Neural progenitor cell (in vitro differentiated cells): ENCODE measurements around the gene NLK. TPM values are rescaled to one million over a fixed set of nuclear protein-coding genes. Genes with fewer than 3 reads are reported as not detected.

Source experiments
- DNase-seq: peaks from one replicate; pipeline ENCODE4 v3.0.0-alpha.2; 2016; ENCODE audit warnings: low spot score
- H2AFZ ChIP-seq: fragments of 200-600 bp; sonication (generic); replicated peaks from 2 replicates; pipeline ENCODE4 v1.6.1; 2016; ENCODE audit warnings: antibody characterized with exemption
- H3F3A ChIP-seq: fragments of 200-600 bp; sonication (generic); 2 replicates; pipeline ENCODE4 v1.6.1; 2016; ENCODE audit warnings: antibody characterized with exemption, low read depth
- H3K27ac ChIP-seq: fragments of 200-600 bp; sonication (generic); 2 replicates; pipeline ENCODE4 v1.5.1; 2016; ENCODE audit warnings: mild to moderate bottlenecking
- H3K27me3 ChIP-seq: fragments of 200-600 bp; sonication (generic); 2 replicates; pipeline ENCODE4 v1.6.1; 2016; ENCODE audit warnings: mild to moderate bottlenecking, moderate library complexity
- H3K36me3 ChIP-seq: fragments of 200-600 bp; sonication (generic); 2 replicates; pipeline ENCODE4 v1.5.1; 2016
- H3K4me1 ChIP-seq: fragments of 200-600 bp; sonication (generic); 2 replicates; pipeline ENCODE4 v1.6.1; 2016; ENCODE audit warnings: mixed run types
- H3K4me2 ChIP-seq: fragments of 200-600 bp; sonication (generic); 2 replicates; pipeline ENCODE4 v1.6.1; 2016
- H3K4me3 ChIP-seq: fragments of 200-600 bp; sonication (generic); 2 replicates; pipeline ENCODE4 v1.5.1; 2016
- H3K79me2 ChIP-seq: fragments of 200-600 bp; sonication (generic); 2 replicates; pipeline ENCODE4 v1.6.1; 2016; ENCODE audit warnings: low read depth
- H3K9ac ChIP-seq: fragments of 200-600 bp; sonication (generic); 2 replicates; pipeline ENCODE4 v1.6.1; 2016
- H3K9me3 ChIP-seq: fragments of 200-600 bp; sonication (generic); 2 replicates; pipeline ENCODE4 v1.5.1; 2016; ENCODE audit warnings: low read depth
- H4K20me1 ChIP-seq: fragments of 200-600 bp; sonication (generic); 2 replicates; pipeline ENCODE4 v1.6.1; 2016; ENCODE audit warnings: low read depth
- H3K27ac Mint-ChIP-seq: 3 replicates; pipeline ENCODE4 v1.8.0; 2021; ENCODE audit warnings: mixed read lengths
- H3K27me3 Mint-ChIP-seq: 2 replicates; pipeline ENCODE4 v1.8.0; 2022; ENCODE audit warnings: low read depth, mild to moderate bottlenecking, inconsistent platforms, moderate library complexity, mixed read lengths; ENCODE audit not compliant: insufficient read depth
- H3K36me3 Mint-ChIP-seq: 3 replicates; pipeline ENCODE4 v1.8.0; 2021; ENCODE audit warnings: mixed read lengths
- H3K4me1 Mint-ChIP-seq: 3 replicates; pipeline ENCODE4 v1.8.0; 2021; ENCODE audit warnings: mixed read lengths
- H3K4me3 Mint-ChIP-seq: 3 replicates; pipeline ENCODE4 v1.8.0; 2021; ENCODE audit warnings: mild to moderate bottlenecking, moderate library complexity, mixed read lengths
- H3K9me3 Mint-ChIP-seq: 3 replicates; pipeline ENCODE4 v1.8.0; 2020; ENCODE audit warnings: mixed read lengths
- CTCF ChIP-seq: fragments of 200-600 bp; sonication (generic); IDR thresholded peaks from 2 replicates; pipeline ENCODE4 v1.5.1; 2017; ENCODE audit warnings: antibody characterized with exemption, mild to moderate bottlenecking
- EZH2 ChIP-seq: fragments of 200-600 bp; sonication (generic); IDR thresholded peaks from 2 replicates; pipeline ENCODE4 v1.6.1; 2017; ENCODE audit warnings: antibody characterized with exemption, mild to moderate bottlenecking, moderate library complexity
- EZH2phosphoT487 ChIP-seq: fragments of 200-600 bp; sonication (generic); IDR thresholded peaks from 2 replicates; pipeline ENCODE4 v1.6.1; 2017; ENCODE audit warnings: antibody characterized with exemption
- total RNA-seq: library from RNA; depleted of rRNA; stranded (reverse); fragments of >200 nt; gene quantifications from 2 replicates; pipeline ENCODE4 v1.2.3, GENCODE V29; 2015; ENCODE audit warnings: low replicate concordance

Gene NLK
- total RNA-seq, 1 donor from 2014 or later: 61.7 TPM

GRCh38 chr17:28160610-28161009 is 118.1 kb downstream of the NLK start:
- H3K27ac Mint-ChIP-seq: no peak overlapping the region
- H3K4me1 Mint-ChIP-seq: no peaks in the 10 kb centered on the region
- H3K4me3 Mint-ChIP-seq: no peak overlapping the region

DNA sequence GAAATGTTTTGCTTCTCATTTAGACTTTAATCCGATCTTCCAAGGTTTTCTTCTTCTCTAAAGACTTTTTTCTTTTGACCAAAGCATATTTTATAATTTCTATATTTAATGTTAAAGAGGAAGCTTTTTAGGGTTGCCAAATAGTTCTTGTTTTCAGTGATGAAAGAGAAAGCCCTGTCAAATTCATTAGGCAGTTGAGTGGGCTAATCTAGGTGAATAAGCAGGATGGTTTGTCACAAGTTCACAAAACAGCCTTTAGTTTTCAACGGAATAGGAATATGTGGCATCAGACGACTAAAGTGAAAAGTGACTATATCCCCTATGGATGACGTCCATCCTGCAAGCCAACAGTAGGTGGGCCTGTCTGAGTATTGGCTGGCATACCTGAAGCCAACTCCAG is 118.8 kb downstream of the NLK start:
- Mint-ChIP-seq H3K27me3 (no peaks in the 10 kb centered on the region), H3K36me3 (peaks cover 5% of the 10 kb centered on the region), H3K9me3 (no peaks in the 10 kb centered on the region), H3K4me3 (no peak overlapping the region), H3K27ac (no peak overlapping the region), H3K4me1 (no peaks in the 10 kb centered on the region)
- H3K9me3 ChIP-seq: no peaks in the 10 kb centered on the region
- no peaks in the 10 kb centered on the region for H4K20me1 ChIP-seq
- no peak overlapping the region for H3K4me2 ChIP-seq
- no peak for DNase-seq
- no peak overlapping the region for H3K4me3 ChIP-seq
- H3F3A ChIP-seq: no peaks in the 10 kb centered on the region
- TF ChIP-seq EZH2: no peak
- no peak for TF ChIP-seq CTCF
- no peak for TF ChIP-seq EZH2phosphoT487
- no peaks in the 10 kb centered on the region for H3K4me1 ChIP-seq
- no peak overlapping the region for H2AFZ ChIP-seq
- no peaks in the 10 kb centered on the region for H3K27me3 ChIP-seq
- no peaks in the 10 kb centered on the region for H3K36me3 ChIP-seq
- H3K79me2 ChIP-seq: no peaks in the 10 kb centered on the region
- no peak overlapping the region for H3K27ac ChIP-seq
- H3K9ac ChIP-seq: no peak overlapping the region

More at GRCh38 chr17:28160610-28161009, 118.1 kb downstream of the NLK start:
- Histone ChIP-seq H3K79me2 (no peaks in the 10 kb centered on the region), H3K9ac (no peak overlapping the region), H3K9me3 (no peaks in the 10 kb centered on the region), H3K27ac (no peak overlapping the region), H3K4me2 (no peak overlapping the region), H3K4me3 (no peak overlapping the region), H3F3A (no peaks in the 10 kb centered on the region), H2AFZ (no peak overlapping the region), H4K20me1 (no peaks in the 10 kb centered on the region), H3K36me3 (no peaks in the 10 kb centered on the region), H3K27me3 (no peaks in the 10 kb centered on the region), H3K4me1 (no peaks in the 10 kb centered on the region)
- Mint-ChIP-seq H3K27me3 (no peaks in the 10 kb centered on the region), H3K36me3 (peaks cover 3% of the 10 kb centered on the region), H3K9me3 (no peaks in the 10 kb centered on the region)
- TF ChIP-seq CTCF (no peak), EZH2phosphoT487 (no peak), EZH2 (no peak)
- no peak for DNase-seq

DNA sequence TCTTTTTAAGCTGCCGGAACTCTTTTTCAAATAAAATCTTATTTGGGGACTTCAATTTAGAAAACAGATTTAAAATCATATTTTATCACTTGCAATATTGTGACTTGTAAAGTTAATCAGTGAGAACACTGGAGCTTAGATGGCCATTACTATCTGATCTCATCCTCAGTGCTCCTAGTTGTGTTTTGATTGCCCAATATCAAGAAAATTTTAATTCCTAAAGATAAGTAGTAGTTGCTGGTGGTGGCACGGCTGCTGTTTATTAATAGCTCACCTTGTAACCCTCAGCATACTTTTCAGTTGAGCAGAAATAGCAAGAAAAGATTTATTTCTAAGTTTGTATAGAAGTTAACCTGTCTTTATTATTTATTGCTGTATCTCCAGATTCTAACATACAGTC is 124.0 kb downstream of the NLK start:
- Histone ChIP-seq H3K9ac (no peak overlapping the region), H3F3A (no peaks in the 10 kb centered on the region), H3K36me3 (peaks cover 7% of the 10 kb centered on the region), H3K4me1 (no peaks in the 10 kb centered on the region), H3K4me2 (no peak overlapping the region), H3K9me3 (no peaks in the 10 kb centered on the region), H3K27ac (no peak overlapping the region), H4K20me1 (no peaks in the 10 kb centered on the region), H3K4me3 (no peak overlapping the region), H3K79me2 (no peaks in the 10 kb centered on the region), H2AFZ (no peak overlapping the region), H3K27me3 (no peaks in the 10 kb centered on the region)
- no peaks in the 10 kb centered on the region for H3K27me3 Mint-ChIP-seq
- H3K9me3 Mint-ChIP-seq: no peaks in the 10 kb centered on the region
- H3K36me3 Mint-ChIP-seq: peaks cover 9% of the 10 kb centered on the region
- TF ChIP-seq EZH2phosphoT487: no peak
- no peak for TF ChIP-seq EZH2
- no peaks in the 10 kb centered on the region for H3K4me1 Mint-ChIP-seq
- DNase-seq: no peak
- no peak overlapping the region for H3K4me3 Mint-ChIP-seq
- H3K27ac Mint-ChIP-seq: no peak overlapping the region

GRCh38 chr17:28169621-28170349 is 127.3 kb downstream of the NLK start:
- no peak overlapping the region for H3K4me3 Mint-ChIP-seq
- H3K9ac ChIP-seq: no peak overlapping the region
- no peaks in the 10 kb centered on the region for H3K9me3 Mint-ChIP-seq
- TF ChIP-seq CTCF: no peak
- no peak for TF ChIP-seq EZH2phosphoT487
- TF ChIP-seq EZH2: no peak
- no peak for DNase-seq
- no peak overlapping the region for H2AFZ ChIP-seq
- H4K20me1 ChIP-seq: no peaks in the 10 kb centered on the region
- no peaks in the 10 kb centered on the region for H3K4me1 Mint-ChIP-seq
- H3K36me3 ChIP-seq: peaks cover 11% of the 10 kb centered on the region
- H3K79me2 ChIP-seq: no peaks in the 10 kb centered on the region
- no peaks in the 10 kb centered on the region for H3K27me3 Mint-ChIP-seq
- H3K27ac Mint-ChIP-seq: no peak overlapping the region
- peaks cover 13% of the 10 kb centered on the region for H3K36me3 Mint-ChIP-seq
- H3K4me2 ChIP-seq: no peak overlapping the region
- H3K9me3 ChIP-seq: no peaks in the 10 kb centered on the region
- H3K4me1 ChIP-seq: no peaks in the 10 kb centered on the region
- no peak overlapping the region for H3K4me3 ChIP-seq
- H3K27me3 ChIP-seq: no peaks in the 10 kb centered on the region
- H3F3A ChIP-seq: no peaks in the 10 kb centered on the region
- H3K27ac ChIP-seq: no peak overlapping the region
